CD14-positive monocyte (primary cell): ENCODE measurements around the gene ARL14. TPM values are rescaled to one million over a fixed set of nuclear protein-coding genes. Genes with fewer than 3 reads are reported as not detected.

Experiments used
- DNase-seq, 3 donors: peaks; one replicate each; pipeline ENCODE4 v3.0.0-alpha.2; 2011 to 2022
- H2AFZ ChIP-seq: 2 replicates; pipeline ENCODE4 v1.6.0; 2012; ENCODE audit warnings: mild to moderate bottlenecking, low read depth, low read length, inconsistent platforms; ENCODE audit not compliant: insufficient read depth, poor library complexity, severe bottlenecking
- H3K27ac ChIP-seq, 2 donors: 1 replicate in 1 of 2; 2 replicates in 1 of 2; pipeline ENCODE4 v1.5.1; 2012 to 2013; ENCODE audit warnings: low read length in 2 of 2, control low read depth in 1 of 2, inconsistent platforms in 1 of 2, low read depth in 1 of 2, mild to moderate bottlenecking in 1 of 2
- H3K27me3 ChIP-seq, 2 donors: one replicate each; pipeline versions ENCODE4 v1.6.0 to v1.6.1; 2011 to 2013; ENCODE audit warnings: low read length in 2 of 2; ENCODE audit not compliant: control insufficient read depth in 2 of 2, insufficient read depth in 2 of 2
- H3K36me3 ChIP-seq, 2 donors: replicated peaks in 1 of 2; 1 replicate in 1 of 2; 2 replicates in 1 of 2; pipeline versions ENCODE4 v1.5.1 to v1.6.1; 2012 to 2013; ENCODE audit warnings: low read length in 2 of 2, control low read depth in 1 of 2, inconsistent platforms in 1 of 2, mild to moderate bottlenecking in 1 of 2; ENCODE audit not compliant: insufficient read depth in 2 of 2, control insufficient read depth in 1 of 2
- H3K4me1 ChIP-seq, 2 donors: 1 replicate in 1 of 2; 2 replicates in 1 of 2; pipeline versions ENCODE4 v1.5.1 to v1.6.1; 2012 to 2013; ENCODE audit warnings: low read length in 2 of 2, control low read depth in 1 of 2, inconsistent platforms in 1 of 2, mild to moderate bottlenecking in 1 of 2, moderate library complexity in 1 of 2; ENCODE audit not compliant: insufficient read depth in 2 of 2, control insufficient read depth in 1 of 2
- H3K4me2 ChIP-seq: replicated peaks from 2 replicates; pipeline ENCODE3; 2012; ENCODE audit warnings: low read length, moderate library complexity, mild to moderate bottlenecking; ENCODE audit not compliant: poor library complexity, severe bottlenecking; ENCODE audit errors: extremely low read depth
- H3K4me3 ChIP-seq, 3 experiments: fragments of 200-600 bp in 1 of 3; sonication (generic) in 1 of 3; replicated peaks in 1 of 3; 1 replicate in 2 of 3; 2 replicates in 1 of 3; pipeline ENCODE4 v1.5.1; 2011 to 2013; ENCODE audit warnings: low read length in 3 of 3, mild to moderate bottlenecking in 3 of 3, control low read depth in 2 of 3, low read depth in 2 of 3, inconsistent platforms in 1 of 3, moderate library complexity in 1 of 3
- H3K79me2 ChIP-seq: 2 replicates; pipeline ENCODE4 v1.6.0; 2012; ENCODE audit warnings: mild to moderate bottlenecking, control low read depth, inconsistent platforms, low read length, moderate library complexity; ENCODE audit not compliant: insufficient read depth
- H3K9ac ChIP-seq: 2 replicates; pipeline ENCODE4 v1.6.0; 2017; ENCODE audit warnings: low read length, mild to moderate bottlenecking; ENCODE audit not compliant: insufficient read depth, poor library complexity, severe bottlenecking
- H3K9me3 ChIP-seq, 2 donors: replicated peaks in 1 of 2; 1 replicate in 1 of 2; 2 replicates in 1 of 2; pipeline versions ENCODE4 v1.5.1 to v1.6.1; 2012 to 2013; ENCODE audit warnings: low read length in 2 of 2, control low read depth in 1 of 2; ENCODE audit not compliant: control insufficient read depth in 1 of 2, insufficient read depth in 1 of 2
- H4K20me1 ChIP-seq: 2 replicates; pipeline ENCODE4 v1.6.0; 2012; ENCODE audit warnings: mild to moderate bottlenecking, low read length, control low read depth, moderate library complexity; ENCODE audit not compliant: insufficient read depth
- H3K27ac Mint-ChIP-seq, 7 donors: one replicate each; pipeline ENCODE4 v1.8.0; 2020; ENCODE audit warnings: mild to moderate bottlenecking in 7 of 7, mixed read lengths in 7 of 7, moderate library complexity in 6 of 7, inconsistent platforms in 2 of 7
- H3K27me3 Mint-ChIP-seq, 3 donors: one replicate each; pipeline ENCODE4 v1.8.0; 2021 to 2022; ENCODE audit warnings: low read depth in 3 of 3, mild to moderate bottlenecking in 3 of 3, mixed read lengths in 3 of 3, moderate library complexity in 3 of 3, inconsistent platforms in 1 of 3
- H3K36me3 Mint-ChIP-seq, 2 donors: one replicate each; pipeline ENCODE4 v1.8.0; 2020; ENCODE audit warnings: mixed read lengths in 2 of 2, inconsistent platforms in 1 of 2, mild to moderate bottlenecking in 1 of 2
- H3K4me1 Mint-ChIP-seq: one replicate; pipeline ENCODE4 v1.8.0; 2020; ENCODE audit warnings: mild to moderate bottlenecking, mixed read lengths
- H3K4me3 Mint-ChIP-seq, 2 donors: one replicate each; pipeline ENCODE4 v1.8.0; 2020; ENCODE audit warnings: mild to moderate bottlenecking in 2 of 2, mixed read lengths in 2 of 2, moderate library complexity in 1 of 2
- H3K9me3 Mint-ChIP-seq, 7 donors: one replicate each; pipeline ENCODE4 v1.8.0; 2020 to 2022; ENCODE audit warnings: mixed read lengths in 7 of 7, mild to moderate bottlenecking in 6 of 7, moderate library complexity in 6 of 7, inconsistent platforms in 2 of 7
- CTCF ChIP-seq: fragments of 200-600 bp; IDR thresholded peaks from one replicate; pipeline ENCODE4 v1.8.0; 2022; ENCODE audit warnings: antibody characterized with exemption, mild to moderate bottlenecking
- WGBS: methylation state at CpG from one replicate; pipeline ENCODE4 v1.1.5; 2013; ENCODE audit warnings: missing lambda C conversion rate; ENCODE audit not compliant: insufficient coverage; 5-methylcytosine and 5-hydroxymethylcytosine counted together
- intact Hi-C, 2 donors: fragments of 100-400 bp; cut with micrococcal nuclease; formaldehyde crosslinking; loops; one replicate each; pipeline versions ENCODE4 v1.15.0 to v1.15.1; 2023
- polyA plus RNA-seq, 3 donors: library from polyadenylated mRNA; depleted of rRNA in 1 of 3; unstranded in 2 of 3; stranded (reverse) in 1 of 3; fragments of 300-500 nt in 2 of 3; fragments of >200 nt in 1 of 3; fragmentation: Illumina TruSeq in 2 of 3; gene quantifications; 1 replicate in 2 of 3; 2 replicates in 1 of 3; pipeline ENCODE4 v1.2.3, GENCODE V29; 2012 to 2021
- small RNA-seq: library from RNA; depleted of rRNA; stranded (forward); fragments of <200 nt; gene quantifications from one replicate; pipeline ENCODE3, GENCODE V24; 2012; ENCODE audit warnings: low read depth; ENCODE audit not compliant: insufficient read length

ARL14 gene
- polyA plus RNA-seq, 3 donors, result not detected

GRCh38 chr3:160722331-160722730, 45.4 kb downstream of the ARL14 start:
- intact Hi-C loops, result no loop called here
- no peak overlapping the region for H3K27ac Mint-ChIP-seq
- Histone ChIP-seq H2AFZ (no peak overlapping the region), H3K79me2 (no peaks in the 10 kb centered on the region), H3K27me3 (no peaks in the 10 kb centered on the region), H3K9me3 (no peaks in the 10 kb centered on the region), H3K4me3 (no peak overlapping the region), H4K20me1 (no peaks in the 10 kb centered on the region), H3K4me1 (no peaks in the 10 kb centered on the region), H3K9ac (no peak overlapping the region), H3K27ac (no peak overlapping the region), H3K4me2 (no peak overlapping the region), H3K36me3 (no peaks in the 10 kb centered on the region)
- peaks cover 0 to 6% (median 3%) of the 10 kb centered on the region in 3 donors for H3K27me3 Mint-ChIP-seq
- no peaks in the 10 kb centered on the region for H3K4me1 Mint-ChIP-seq
- no peaks in the 10 kb centered on the region for H3K36me3 Mint-ChIP-seq
- no CpG with 5 or more reads among the region's 2 CpGs for WGBS
- H3K9me3 Mint-ChIP-seq, result peaks cover 0 to 3% (median 0%) of the 10 kb centered on the region in 7 donors
- no peak for TF ChIP-seq CTCF
- DNase-seq, result no peak
- no peak overlapping the region for H3K4me3 Mint-ChIP-seq

- Histone ChIP-seq H3K79me2 (no peaks in the 10 kb centered on the region), H3K27ac (no peak overlapping the region), H3K9me3 (no peaks in the 10 kb centered on the region), H3K4me3 (no peak overlapping the region), H3K27me3 (no peaks in the 10 kb centered on the region), H3K4me2 (no peak overlapping the region), H3K36me3 (no peaks in the 10 kb centered on the region), H2AFZ (no peak overlapping the region), H4K20me1 (no peaks in the 10 kb centered on the region), H3K9ac (no peak overlapping the region), H3K4me1 (no peaks in the 10 kb centered on the region)
- no peak for TF ChIP-seq CTCF
- DNase-seq, result no peak
- H3K4me1 Mint-ChIP-seq, result no peaks in the 10 kb centered on the region
- no CpG with 5 or more reads among the region's 2 CpGs for WGBS
- H3K4me3 Mint-ChIP-seq, result no peak overlapping the region
- intact Hi-C loops, result no loop called here
- no peaks in the 10 kb centered on the region for H3K36me3 Mint-ChIP-seq
- peaks cover 2 to 4% (median 3%) of the 10 kb centered on the region in 3 donors for H3K27me3 Mint-ChIP-seq
- peaks cover 0 to 5% (median 0%) of the 10 kb centered on the region in 7 donors for H3K9me3 Mint-ChIP-seq
- no peak overlapping the region for H3K27ac Mint-ChIP-seq
Observed at GRCh38 chr3:160725338-160725737, 48.4 kb downstream of the ARL14 start.

Small RNAs within 50 kb of the gene (small RNA-seq; reads per million reads assigned to genes)
- gene RF00139, result not detected

Other genes with a start within 250 kb of the ARL14 start
- 1 to 10 TPM; 2.5 to 4.2 (median 4.2) TPM for gene TRIM59, start 227.4 kb upstream of the ARL14 start, polyA plus RNA-seq
- 10 to 100 TPM in 1 of 3 donors, 1 to 10 TPM in 2; 4.4 to 14.7 (median 4.5) TPM for gene KPNA4, start 111.6 kb upstream of the ARL14 start, polyA plus RNA-seq
- gene PPM1L, start 79.1 kb downstream of the ARL14 start, polyA plus RNA-seq, result 1 to 10 TPM; 5.5 to 9.9 (median 7.8) TPM